Mucosa of stomach (tissue), 1 donor: ENCODE measurements around the gene SPAG16.

Experiments
- H3K27me3 ChIP-seq: one replicate; pipeline ENCODE4 v1.7.0; 2013; ENCODE audit warnings: mild to moderate bottlenecking, low read length; ENCODE audit not compliant: control insufficient read depth, insufficient read depth
- H3K36me3 ChIP-seq: one replicate; pipeline ENCODE4 v1.7.0; 2013; ENCODE audit warnings: low read length; ENCODE audit not compliant: control insufficient read depth, insufficient read depth
- H3K4me1 ChIP-seq: one replicate; pipeline ENCODE4 v1.7.0; 2013; ENCODE audit warnings: mild to moderate bottlenecking, low read length; ENCODE audit not compliant: control insufficient read depth, insufficient read depth
- H3K4me3 ChIP-seq: one replicate; pipeline ENCODE4 v1.7.0; 2013; ENCODE audit warnings: low read length
- H3K9ac ChIP-seq: one replicate; pipeline ENCODE4 v1.7.0; 2013; ENCODE audit warnings: mild to moderate bottlenecking, low read length, moderate library complexity
- H3K9me3 ChIP-seq: one replicate; pipeline ENCODE4 v1.7.0; 2013; ENCODE audit warnings: mild to moderate bottlenecking, low read length, moderate library complexity; ENCODE audit not compliant: control insufficient read depth
- donor health status: Pancreatic carcinoma.

SPAG16 gene

GRCh38 chr2:214128040-214128439 is 843.8 kb downstream of the SPAG16 start:
- Histone ChIP-seq H3K9me3 (no peaks in the 10 kb centered on the region), H3K4me3 (no peak overlapping the region), H3K36me3 (no peaks in the 10 kb centered on the region), H3K4me1 (no peaks in the 10 kb centered on the region), H3K27me3 (no peaks in the 10 kb centered on the region), H3K9ac (no peak overlapping the region)

- no peaks in the 10 kb centered on the region for H3K27me3 ChIP-seq
Observed at GRCh38 chr2:214130114-214130513, 845.9 kb downstream of the SPAG16 start.

DNA sequence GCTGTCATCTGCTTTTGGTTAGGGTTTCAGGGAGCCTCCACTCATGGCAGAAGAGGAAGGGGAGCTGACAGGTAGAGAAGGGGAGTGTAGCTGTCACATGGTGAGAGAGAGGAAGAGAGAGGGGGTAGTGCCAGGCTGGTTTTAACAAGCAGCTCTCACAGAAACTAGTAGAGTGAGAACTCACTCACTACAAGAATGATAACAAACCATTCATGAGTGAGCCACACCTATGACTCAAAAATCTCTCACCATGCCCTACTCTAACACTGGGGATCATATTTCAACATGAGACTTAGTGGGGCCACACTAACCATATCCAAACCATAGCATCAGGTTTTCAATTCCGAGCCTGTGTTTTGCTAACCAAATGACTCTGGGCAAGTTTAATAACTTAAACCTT is 851.7 kb downstream of the SPAG16 start:
- H3K36me3 ChIP-seq, result no peaks in the 10 kb centered on the region
- H3K4me1 ChIP-seq, result no peaks in the 10 kb centered on the region
- no peak overlapping the region for H3K4me3 ChIP-seq
- no peaks in the 10 kb centered on the region for H3K9me3 ChIP-seq
- no peak overlapping the region for H3K9ac ChIP-seq
- H3K27me3 ChIP-seq, result no peaks in the 10 kb centered on the region

More at GRCh38 chr2:214130114-214130513, 845.9 kb downstream of the SPAG16 start:
- Histone ChIP-seq H3K4me3 (no peak overlapping the region), H3K4me1 (no peaks in the 10 kb centered on the region), H3K36me3 (no peaks in the 10 kb centered on the region), H3K9me3 (no peaks in the 10 kb centered on the region), H3K9ac (no peak overlapping the region)

DNA sequence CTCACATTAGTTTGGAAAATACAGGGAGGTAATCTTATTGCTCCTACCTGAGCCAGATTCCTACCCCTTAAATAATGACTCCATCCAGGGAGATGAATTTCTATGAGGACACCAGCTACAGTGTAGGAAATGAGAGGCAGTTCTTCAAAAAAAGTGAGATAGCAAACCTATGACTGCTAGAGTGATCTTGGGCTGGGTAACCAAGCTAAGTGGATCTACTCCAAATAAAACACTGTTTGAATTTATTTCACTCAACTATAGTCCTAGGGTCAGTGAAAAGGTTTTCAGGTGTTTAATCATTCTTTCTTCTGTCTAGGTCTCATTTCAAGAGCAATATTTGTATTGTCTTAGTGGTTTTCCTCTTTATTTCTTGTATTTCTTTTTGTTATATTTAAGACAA is 854.5 kb downstream of the SPAG16 start:
- H3K27me3 ChIP-seq, result no peaks in the 10 kb centered on the region
- no peaks in the 10 kb centered on the region for H3K4me1 ChIP-seq
- no peak overlapping the region for H3K4me3 ChIP-seq
- no peaks in the 10 kb centered on the region for H3K9me3 ChIP-seq
- H3K9ac ChIP-seq, result no peak overlapping the region
- H3K36me3 ChIP-seq, result no peaks in the 10 kb centered on the region

GRCh38 chr2:214139630-214140284 is 855.5 kb downstream of the SPAG16 start:
- H3K9me3 ChIP-seq, result no peaks in the 10 kb centered on the region

DNA sequence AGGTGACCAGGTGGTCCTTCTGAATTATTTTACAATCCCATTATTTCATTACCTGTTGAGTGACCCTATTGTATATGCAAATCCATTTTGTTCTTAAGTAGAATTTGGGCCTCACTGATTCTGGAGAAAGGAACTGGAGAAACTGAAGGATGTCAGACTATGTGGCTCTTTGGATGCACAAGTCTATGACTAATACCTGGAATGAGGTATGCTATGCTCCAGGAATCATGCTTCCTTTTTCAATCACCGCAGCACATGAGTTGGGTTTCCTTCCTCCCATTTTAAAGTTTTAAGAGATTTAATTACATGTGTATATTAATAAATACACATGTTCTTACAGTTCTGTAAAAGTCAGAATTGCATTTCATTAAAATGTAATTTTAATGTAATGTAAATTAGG is 872.7 kb downstream of the SPAG16 start:
- H3K9me3 ChIP-seq, result no peaks in the 10 kb centered on the region
- H3K4me1 ChIP-seq, result no peaks in the 10 kb centered on the region
- no peaks in the 10 kb centered on the region for H3K36me3 ChIP-seq
- H3K9ac ChIP-seq, result no peak overlapping the region
- no peak overlapping the region for H3K4me3 ChIP-seq
- no peaks in the 10 kb centered on the region for H3K27me3 ChIP-seq

More at GRCh38 chr2:214139630-214140284, 855.5 kb downstream of the SPAG16 start:
- Histone ChIP-seq H3K4me3 (no peak overlapping the region), H3K36me3 (no peaks in the 10 kb centered on the region), H3K27me3 (no peaks in the 10 kb centered on the region), H3K9ac (no peak overlapping the region), H3K4me1 (no peaks in the 10 kb centered on the region)

DNA sequence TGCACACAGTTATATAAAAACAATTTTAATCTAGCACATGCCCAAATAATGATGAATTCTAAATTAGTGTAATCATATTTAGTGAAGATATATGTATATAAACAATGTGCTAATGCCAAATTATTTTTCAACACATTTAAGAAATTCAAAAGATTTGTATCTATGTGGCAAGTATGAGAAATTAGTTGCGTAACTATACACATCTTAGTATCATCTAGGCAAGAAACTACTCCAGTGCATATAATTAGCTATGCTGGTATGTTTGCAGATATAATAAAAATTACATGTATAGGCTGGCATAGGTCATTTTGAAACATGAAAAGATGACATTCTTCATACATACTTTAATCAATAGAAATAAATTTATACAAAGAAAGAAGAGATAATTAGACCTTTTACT is 874.6 kb downstream of the SPAG16 start:
- Histone ChIP-seq H3K9ac (no peak overlapping the region), H3K4me3 (no peak overlapping the region), H3K36me3 (no peaks in the 10 kb centered on the region)

DNA sequence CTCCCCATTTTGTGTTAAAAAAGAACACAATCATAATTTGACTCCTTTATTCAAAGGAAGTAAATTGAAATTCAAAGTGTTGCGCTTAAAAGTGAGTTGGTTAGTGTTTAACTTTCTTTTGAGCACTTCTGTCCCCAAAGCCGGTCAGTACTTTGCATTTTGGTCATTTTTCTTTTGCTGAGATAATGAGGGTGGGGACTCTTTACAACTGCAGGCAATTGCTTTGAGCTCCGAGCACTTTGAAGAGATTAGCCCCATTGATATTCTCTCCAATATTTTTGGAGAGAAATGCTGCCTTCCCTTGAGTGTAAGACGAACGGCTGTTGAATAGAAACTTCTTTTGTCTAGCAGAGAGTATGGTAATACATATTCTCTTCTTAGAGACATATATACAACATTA is 885.0 kb downstream of the SPAG16 start:
- no peaks in the 10 kb centered on the region for H3K27me3 ChIP-seq
- H3K9ac ChIP-seq, result no peak overlapping the region
- no peak overlapping the region for H3K4me3 ChIP-seq
- no peaks in the 10 kb centered on the region for H3K4me1 ChIP-seq
- H3K9me3 ChIP-seq, result no peaks in the 10 kb centered on the region
- no peaks in the 10 kb centered on the region for H3K36me3 ChIP-seq

More for the DNA sequence above, 874.6 kb downstream of the SPAG16 start:
- Histone ChIP-seq H3K9me3 (no peaks in the 10 kb centered on the region), H3K27me3 (no peaks in the 10 kb centered on the region), H3K4me1 (no peaks in the 10 kb centered on the region)

DNA sequence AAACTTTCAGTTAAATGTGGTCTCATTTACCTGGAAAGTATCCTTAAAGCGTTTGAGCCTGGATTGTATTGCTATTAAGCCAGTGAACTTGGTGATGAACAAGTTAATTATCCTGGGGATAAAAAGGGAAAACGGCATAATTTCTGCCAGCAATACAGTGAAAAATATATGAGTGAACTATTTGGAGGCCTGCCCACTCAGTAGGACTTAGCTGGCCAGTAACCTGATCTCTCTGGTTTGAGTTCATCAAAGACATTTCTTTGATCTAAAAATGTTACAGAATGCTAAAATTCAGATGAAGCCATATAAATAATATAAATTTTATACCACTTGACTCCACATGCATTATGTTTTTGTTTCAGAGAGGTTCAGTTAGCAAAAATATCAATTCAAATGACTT is 885.5 kb downstream of the SPAG16 start:
- Histone ChIP-seq H3K4me1 (no peaks in the 10 kb centered on the region), H3K27me3 (no peaks in the 10 kb centered on the region)

DNA sequence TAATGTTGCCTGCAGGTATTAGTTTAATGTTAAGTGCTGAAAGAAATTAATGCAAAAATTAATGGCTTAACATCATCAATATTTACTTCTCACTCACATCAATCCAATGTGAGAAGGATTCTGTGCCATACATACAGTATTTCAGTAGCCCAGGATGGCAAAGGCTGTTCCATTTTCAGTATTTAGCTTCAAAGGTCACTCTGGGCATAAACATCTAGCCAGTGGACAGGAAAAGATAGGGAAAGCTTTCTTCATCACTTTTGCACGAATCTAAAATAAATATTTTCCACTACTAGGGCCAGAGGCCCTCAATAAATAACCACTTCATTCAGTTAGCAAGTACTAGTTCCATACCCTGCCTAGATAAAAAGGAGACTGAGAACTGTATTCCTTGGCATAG is 890.3 kb downstream of the SPAG16 start:
- Histone ChIP-seq H3K9ac (no peak overlapping the region), H3K36me3 (no peaks in the 10 kb centered on the region), H3K9me3 (no peaks in the 10 kb centered on the region), H3K27me3 (no peaks in the 10 kb centered on the region), H3K4me3 (no peak overlapping the region), H3K4me1 (no peaks in the 10 kb centered on the region)

More for the DNA sequence above, 885.5 kb downstream of the SPAG16 start:
- Histone ChIP-seq H3K4me3 (no peak overlapping the region), H3K9me3 (no peaks in the 10 kb centered on the region), H3K9ac (no peak overlapping the region), H3K36me3 (no peaks in the 10 kb centered on the region)

DNA sequence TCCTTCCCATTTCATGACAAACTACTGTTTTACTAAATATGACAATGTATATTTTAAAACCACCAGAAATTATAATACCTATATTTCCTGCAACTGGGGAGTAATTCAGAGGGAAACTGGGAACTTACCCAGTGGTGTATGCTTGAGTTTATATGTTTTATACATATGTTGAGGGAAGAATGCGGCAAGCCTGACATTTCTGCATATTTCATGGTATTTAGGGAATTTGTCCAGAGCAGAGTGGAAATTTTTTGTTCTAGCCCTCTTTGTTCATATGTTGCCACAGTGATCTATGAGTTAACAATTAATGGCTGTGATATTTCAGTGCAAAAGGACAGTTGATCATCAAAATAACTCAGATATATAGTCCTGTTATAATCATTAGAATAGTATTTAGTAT is 895.8 kb downstream of the SPAG16 start:
- no peak overlapping the region for H3K4me3 ChIP-seq
- no peaks in the 10 kb centered on the region for H3K4me1 ChIP-seq
- no peaks in the 10 kb centered on the region for H3K36me3 ChIP-seq
- no peaks in the 10 kb centered on the region for H3K9me3 ChIP-seq
- no peaks in the 10 kb centered on the region for H3K27me3 ChIP-seq
- no peak overlapping the region for H3K9ac ChIP-seq

DNA sequence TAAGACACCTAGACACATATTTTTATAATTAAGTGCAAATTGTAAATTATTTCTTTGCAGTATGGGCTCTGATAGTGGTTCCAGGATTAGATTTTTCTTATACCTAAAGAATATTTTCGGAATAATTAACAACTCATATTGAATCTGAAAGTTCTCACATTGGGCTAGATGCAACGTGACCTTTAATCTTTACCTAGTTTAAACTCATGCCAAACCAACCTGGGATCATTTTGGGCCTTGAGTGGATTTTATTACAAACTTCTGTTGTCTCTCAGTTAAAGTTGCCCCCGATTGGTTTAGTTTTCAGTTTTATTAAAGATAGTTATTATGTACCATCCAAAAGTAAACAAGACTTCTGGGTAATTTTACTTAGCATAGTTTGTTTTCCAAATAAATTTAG is 896.4 kb downstream of the SPAG16 start:
- no peaks in the 10 kb centered on the region for H3K9me3 ChIP-seq
- no peak overlapping the region for H3K4me3 ChIP-seq
- no peaks in the 10 kb centered on the region for H3K36me3 ChIP-seq
- H3K9ac ChIP-seq, result no peak overlapping the region
- H3K27me3 ChIP-seq, result no peaks in the 10 kb centered on the region
- no peaks in the 10 kb centered on the region for H3K4me1 ChIP-seq

DNA sequence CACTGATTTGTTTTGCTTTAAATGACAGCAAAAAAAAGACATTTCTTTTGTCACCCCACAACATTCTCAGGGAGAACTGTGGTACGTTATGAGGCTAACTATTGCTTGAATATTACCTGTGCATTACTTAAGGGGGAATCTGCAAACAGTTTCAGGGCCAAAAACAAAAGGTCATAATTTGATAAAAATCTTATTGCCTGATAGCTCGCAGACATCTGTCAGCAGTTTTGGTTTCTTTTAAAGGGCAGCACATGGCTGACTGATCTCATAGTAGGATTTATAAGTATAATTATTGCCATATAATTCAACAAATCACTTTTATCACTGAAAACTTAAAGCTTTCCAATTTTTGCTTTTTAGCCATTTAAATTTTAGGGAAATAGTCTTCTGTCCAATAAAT is 900.2 kb downstream of the SPAG16 start:
- no peaks in the 10 kb centered on the region for H3K27me3 ChIP-seq
- H3K4me1 ChIP-seq, result no peaks in the 10 kb centered on the region
- H3K4me3 ChIP-seq, result no peak overlapping the region
- no peaks in the 10 kb centered on the region for H3K36me3 ChIP-seq
- H3K9me3 ChIP-seq, result no peaks in the 10 kb centered on the region
- H3K9ac ChIP-seq, result no peak overlapping the region
